Measurements from ENCODE around the gene RFC2. TPM values are rescaled to one million over a fixed set of nuclear protein-coding genes. Genes with fewer than 3 reads are reported as not detected.

RFC2 gene
- total RNA-seq, 1 donor: 22.0 TPM

DNA sequence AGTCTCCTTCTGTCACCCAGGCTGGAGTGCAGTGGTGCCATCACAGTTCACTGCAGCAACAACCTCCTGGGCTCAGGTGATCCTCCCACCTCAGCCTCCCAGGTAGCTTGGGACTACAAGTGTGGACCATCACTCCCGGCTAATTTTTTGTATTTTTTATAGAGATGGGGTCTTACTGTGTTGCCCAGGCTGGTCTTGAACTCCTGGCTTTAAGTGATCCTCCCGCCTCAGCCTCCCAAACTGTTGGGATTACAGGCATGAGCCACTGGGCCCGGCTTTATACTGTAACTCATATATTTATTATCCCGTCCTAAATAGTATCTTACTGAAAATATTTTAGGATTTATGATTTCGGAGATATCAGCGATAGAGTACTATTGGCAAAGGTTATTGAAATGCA, 69.2 kb downstream of the RFC2 start:
- TF ChIP-seq, protein P1, sequence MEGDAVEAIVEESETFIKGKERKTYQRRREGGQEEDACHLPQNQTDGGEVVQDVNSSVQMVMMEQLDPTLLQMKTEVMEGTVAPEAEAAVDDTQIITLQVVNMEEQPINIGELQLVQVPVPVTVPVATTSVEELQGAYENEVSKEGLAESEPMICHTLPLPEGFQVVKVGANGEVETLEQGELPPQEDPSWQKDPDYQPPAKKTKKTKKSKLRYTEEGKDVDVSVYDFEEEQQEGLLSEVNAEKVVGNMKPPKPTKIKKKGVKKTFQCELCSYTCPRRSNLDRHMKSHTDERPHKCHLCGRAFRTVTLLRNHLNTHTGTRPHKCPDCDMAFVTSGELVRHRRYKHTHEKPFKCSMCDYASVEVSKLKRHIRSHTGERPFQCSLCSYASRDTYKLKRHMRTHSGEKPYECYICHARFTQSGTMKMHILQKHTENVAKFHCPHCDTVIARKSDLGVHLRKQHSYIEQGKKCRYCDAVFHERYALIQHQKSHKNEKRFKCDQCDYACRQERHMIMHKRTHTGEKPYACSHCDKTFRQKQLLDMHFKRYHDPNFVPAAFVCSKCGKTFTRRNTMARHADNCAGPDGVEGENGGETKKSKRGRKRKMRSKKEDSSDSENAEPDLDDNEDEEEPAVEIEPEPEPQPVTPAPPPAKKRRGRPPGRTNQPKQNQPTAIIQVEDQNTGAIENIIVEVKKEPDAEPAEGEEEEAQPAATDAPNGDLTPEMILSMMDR (IDR thresholded peaks at IDR 0.05; ENCODE audit: insufficient read depth, low read depth, low read length): no peak
- DNase-seq (ENCODE audit: low read depth): no peak
- no peak overlapping the region for H3K4me3 ChIP-seq (ENCODE audit: low read depth, low read length)

DNA sequence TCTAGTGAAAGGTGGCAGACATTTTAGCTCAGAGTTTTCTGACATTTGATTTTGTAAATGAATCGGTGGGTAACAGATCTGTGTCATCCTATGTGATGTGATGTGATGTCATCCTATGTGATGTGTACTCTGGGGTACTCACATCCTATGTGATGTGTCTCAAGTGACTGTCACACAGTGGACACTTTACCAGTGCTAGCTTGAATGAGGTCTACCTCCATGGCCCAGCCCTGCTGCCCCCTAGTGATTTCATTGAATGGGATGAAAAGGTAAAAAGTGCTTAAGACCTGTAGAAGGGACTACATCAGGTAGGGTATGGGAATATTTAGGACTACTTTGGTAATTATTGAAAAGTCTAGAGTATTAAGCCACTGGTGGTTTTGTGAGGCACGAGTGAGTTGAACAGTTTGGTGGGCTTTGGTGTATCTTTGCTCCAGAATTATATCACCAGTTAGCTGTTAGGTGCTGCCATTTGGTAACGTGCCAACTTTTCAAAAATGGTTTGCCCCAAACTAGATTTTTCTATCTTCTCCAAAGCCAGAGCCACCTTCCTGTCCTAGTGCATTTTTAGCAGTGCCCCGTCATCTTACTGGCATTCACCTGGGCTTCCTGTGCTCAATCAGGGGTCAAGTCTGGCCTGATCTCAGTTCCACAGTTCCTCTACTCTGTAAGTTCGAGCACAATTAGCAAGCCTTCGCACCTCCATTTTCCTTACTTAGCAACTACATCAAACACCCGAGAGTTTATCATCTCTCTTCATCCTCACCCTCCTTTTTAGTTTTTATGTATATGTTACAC, 70.3 kb downstream of the RFC2 start:
- DNase-seq (ENCODE audit: low read depth): no peak
- TF ChIP-seq, protein P1 (IDR thresholded peaks at IDR 0.05; ENCODE audit: insufficient read depth, low read depth, low read length): peak; percentile 29
- H3K4me3 ChIP-seq (ENCODE audit: low read depth, low read length): no peak overlapping the region

DNA sequence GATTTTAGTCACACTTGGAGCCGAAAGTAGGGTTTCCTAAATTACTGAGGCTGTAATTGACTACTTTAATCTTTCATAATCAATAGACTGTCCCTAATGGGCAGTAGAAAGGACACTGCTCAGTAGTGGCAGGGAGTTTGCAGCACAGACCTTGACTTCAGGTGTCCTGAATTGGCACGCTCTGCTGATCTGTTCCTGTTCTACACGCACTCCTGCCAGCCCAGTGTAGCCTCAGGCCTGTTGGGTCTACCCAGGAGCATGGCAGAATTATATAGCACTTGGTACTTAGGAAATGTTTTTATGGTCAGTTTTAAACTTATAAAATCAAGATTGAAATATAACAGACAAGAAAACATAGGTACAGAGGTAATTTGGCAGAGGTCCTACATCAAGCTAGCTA, 71.1 kb downstream of the RFC2 start:
- no peak for DNase-seq (ENCODE audit: low read depth)
- no peak overlapping the region for H3K4me3 ChIP-seq (ENCODE audit: low read depth, low read length)
- TF ChIP-seq, protein P1 (IDR thresholded peaks at IDR 0.05; ENCODE audit: insufficient read depth, low read depth, low read length): no peak

DNA sequence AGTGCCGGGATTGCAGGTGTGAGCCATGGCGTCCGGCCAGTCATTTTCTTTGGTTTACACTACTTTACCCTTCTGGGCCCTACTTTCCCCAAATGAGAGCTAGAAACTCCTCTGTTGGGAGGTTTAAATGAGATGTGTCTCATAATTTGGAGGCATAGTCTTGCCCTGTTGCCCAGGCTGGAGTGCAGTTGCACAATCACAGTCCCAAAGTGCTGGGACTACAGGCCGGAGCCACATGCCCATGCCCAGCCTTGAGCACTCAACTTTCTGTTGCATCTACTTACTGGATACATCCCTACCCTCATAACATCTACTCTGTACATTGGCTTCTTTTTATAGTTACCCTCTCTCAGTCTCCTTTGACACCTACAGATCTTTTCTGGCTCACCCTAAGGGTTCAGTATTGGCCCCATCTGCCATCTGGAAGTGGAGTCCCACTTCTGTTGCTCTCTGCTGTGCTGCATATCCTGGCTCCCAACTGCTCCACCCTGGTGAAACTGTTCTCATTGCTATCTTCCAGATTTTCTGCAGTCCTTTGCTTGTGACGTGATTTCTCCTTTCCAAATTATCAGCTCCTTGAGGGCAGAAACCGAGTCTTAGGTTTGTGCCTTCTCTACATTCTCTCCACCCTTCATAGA, 71.6 kb downstream of the RFC2 start:
- TF ChIP-seq, protein P1 (IDR thresholded peaks at IDR 0.05; ENCODE audit: insufficient read depth, low read depth, low read length): no peak
- no peak for DNase-seq (ENCODE audit: low read depth)
- no peak overlapping the region for H3K4me3 ChIP-seq (ENCODE audit: low read depth, low read length)

DNA sequence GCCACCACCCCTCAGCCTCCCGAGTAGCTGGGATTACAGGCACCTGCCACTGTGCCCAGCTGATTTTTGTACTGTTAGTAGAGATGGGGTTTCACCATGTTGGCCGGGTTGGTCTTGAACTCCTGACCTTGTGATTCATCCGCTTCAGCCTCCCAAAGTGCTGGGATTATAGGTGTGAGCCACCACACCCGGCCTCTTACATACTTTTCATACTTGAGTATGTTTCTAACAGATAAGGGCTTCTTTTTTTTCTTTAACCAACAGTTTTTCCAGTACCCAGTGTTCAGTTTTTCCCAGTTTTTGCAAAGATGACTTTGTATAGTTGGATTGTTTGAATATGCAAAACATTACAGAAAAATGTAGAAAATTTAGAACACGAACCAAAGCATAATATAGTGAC, 72.4 kb downstream of the RFC2 start:
- TF ChIP-seq, protein P1 (IDR thresholded peaks at IDR 0.05; ENCODE audit: insufficient read depth, low read depth, low read length): no peak
- DNase-seq (ENCODE audit: low read depth): no peak
- H3K4me3 ChIP-seq (ENCODE audit: low read depth, low read length): no peak overlapping the region

Small RNAs within 50 kb of the gene (small RNA-seq; reads per million reads assigned to genes)
- gene MIR590: 307 reads per million, percentile 98 among the genes with 10 or more reads in this experiment

Other genes with a start within 250 kb of the RFC2 start
- gene ELN, start 226.2 kb downstream of the RFC2 start, total RNA-seq: under 0.01 and 0.64 TPM in 2 replicates
- gene LIMK1, start 170.6 kb downstream of the RFC2 start, total RNA-seq: 44.9 and 50.6 TPM in 2 replicates
- 248 and 293 TPM in 2 replicates for gene EIF4H, start 80.0 kb downstream of the RFC2 start, total RNA-seq
- 0.32 and 1.3 TPM in 2 replicates for gene LAT2, start 44.4 kb downstream of the RFC2 start, total RNA-seq
- gene CLIP2, start 35.0 kb upstream of the RFC2 start, total RNA-seq: 55.7 and 61.8 TPM in 2 replicates
- gene GTF2IRD1, start 199.5 kb upstream of the RFC2 start, total RNA-seq: 13.4 and 17.1 TPM in 2 replicates

All from fibroblast of villous mesenchyme (primary cell).